ENCODE measurements around the gene DCXR. TPM values are rescaled to one million over a fixed set of nuclear protein-coding genes. Genes with fewer than 3 reads are reported as not detected.

The DCXR gene
- total RNA-seq, 6 experiments from 2014 or later, result 73.4 to 100 (median 84.8) TPM

DNA sequence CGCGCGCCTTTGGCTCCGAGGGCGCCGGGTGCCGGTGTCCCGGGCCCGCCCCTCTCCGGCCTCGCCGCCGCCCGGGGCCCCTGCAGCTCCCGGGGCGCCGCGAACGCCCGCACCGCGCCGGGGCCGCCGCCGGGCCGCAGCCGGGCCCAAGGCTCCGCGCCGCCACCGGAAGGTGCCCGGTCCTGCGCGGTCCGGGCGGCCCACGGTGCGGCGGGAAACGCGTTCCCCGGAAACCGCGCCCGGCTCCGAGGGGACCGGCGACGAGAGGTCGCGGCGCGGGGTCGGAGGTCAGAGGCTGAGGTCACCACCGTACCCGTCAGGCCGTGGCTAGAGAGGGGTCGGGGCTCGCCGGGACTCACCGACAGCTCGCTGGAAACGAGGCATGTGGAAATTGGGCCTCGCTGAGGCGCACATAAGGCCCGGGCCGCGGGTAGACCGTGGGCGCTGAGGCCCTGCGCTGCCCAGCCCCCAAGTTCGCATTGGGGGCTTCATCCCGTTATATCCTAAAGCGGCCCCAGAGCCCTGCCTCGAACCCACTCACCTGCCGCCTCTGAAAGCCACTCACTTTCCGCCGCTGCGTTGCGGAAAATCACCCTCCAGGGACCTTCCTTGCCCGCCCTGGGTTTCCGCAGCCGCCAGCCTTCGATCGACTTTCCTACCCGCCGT is 28.3 kb upstream of the DCXR start, which contains the start of gene DUS1L:
Gene DUS1L, minus strand, starts transcription at position 167 of the 666 bp plus-strand sequence. CDS start 745 bp downstream, outside the sequence.
- Mint-ChIP-seq H3K9me3 (no peaks in the 10 kb centered on the region), H3K4me3 (peak within 1 kb of the TSS; percentile 76), H3K27me3 (ENCODE audit: insufficient read depth) (peaks cover 4% of the 10 kb centered on the region; the same call in 1 of the 2 replicates), H3K4me1 (ENCODE audit: low read depth) (no peaks in the 10 kb centered on the region), H3K36me3 (ENCODE audit: low read depth) (no peaks in the 10 kb centered on the region), H3K27ac (peak within 1 kb of the TSS; percentile 56)
- TF ChIP-seq, protein P1, sequence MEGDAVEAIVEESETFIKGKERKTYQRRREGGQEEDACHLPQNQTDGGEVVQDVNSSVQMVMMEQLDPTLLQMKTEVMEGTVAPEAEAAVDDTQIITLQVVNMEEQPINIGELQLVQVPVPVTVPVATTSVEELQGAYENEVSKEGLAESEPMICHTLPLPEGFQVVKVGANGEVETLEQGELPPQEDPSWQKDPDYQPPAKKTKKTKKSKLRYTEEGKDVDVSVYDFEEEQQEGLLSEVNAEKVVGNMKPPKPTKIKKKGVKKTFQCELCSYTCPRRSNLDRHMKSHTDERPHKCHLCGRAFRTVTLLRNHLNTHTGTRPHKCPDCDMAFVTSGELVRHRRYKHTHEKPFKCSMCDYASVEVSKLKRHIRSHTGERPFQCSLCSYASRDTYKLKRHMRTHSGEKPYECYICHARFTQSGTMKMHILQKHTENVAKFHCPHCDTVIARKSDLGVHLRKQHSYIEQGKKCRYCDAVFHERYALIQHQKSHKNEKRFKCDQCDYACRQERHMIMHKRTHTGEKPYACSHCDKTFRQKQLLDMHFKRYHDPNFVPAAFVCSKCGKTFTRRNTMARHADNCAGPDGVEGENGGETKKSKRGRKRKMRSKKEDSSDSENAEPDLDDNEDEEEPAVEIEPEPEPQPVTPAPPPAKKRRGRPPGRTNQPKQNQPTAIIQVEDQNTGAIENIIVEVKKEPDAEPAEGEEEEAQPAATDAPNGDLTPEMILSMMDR (IDR thresholded peaks at IDR 0.05), result no peak
- no peak for DNase-seq

DNA sequence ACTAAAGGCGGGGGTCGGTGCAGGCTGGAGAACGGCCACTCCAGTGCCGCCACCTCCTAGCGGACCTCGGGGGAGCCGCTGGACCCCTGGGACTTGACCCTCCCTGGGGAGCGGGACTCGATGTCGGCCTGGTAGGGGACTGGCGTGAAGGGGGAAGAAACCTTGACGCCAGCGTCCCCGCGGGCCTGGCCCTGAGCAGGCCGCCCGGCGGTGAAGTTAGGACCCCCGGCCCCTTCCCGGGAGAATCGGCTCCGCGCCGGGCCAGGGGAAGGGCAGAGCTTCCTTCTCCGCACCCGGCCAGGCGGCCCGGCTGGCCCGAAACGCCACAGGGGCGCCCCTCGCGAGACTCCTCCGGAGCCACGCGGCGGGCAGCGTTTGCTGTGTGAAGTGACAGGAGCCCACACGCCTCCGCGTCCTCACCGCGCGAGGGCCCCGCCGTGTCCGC is 27.7 kb upstream of the DCXR start:
- no peak overlapping the region for H3K27ac Mint-ChIP-seq
- H3K4me1 Mint-ChIP-seq (ENCODE audit: low read depth), result no peaks in the 10 kb centered on the region
- no peak for DNase-seq
- H3K9me3 Mint-ChIP-seq, result no peaks in the 10 kb centered on the region
- peaks cover 5% of the 10 kb centered on the region; the same call in 1 of the 2 replicates for H3K27me3 Mint-ChIP-seq (ENCODE audit: insufficient read depth)
- H3K36me3 Mint-ChIP-seq (ENCODE audit: low read depth), result peaks cover 1% of the 10 kb centered on the region; the same call in 1 of the 2 replicates
- H3K4me3 Mint-ChIP-seq, result peak overlapping the region; percentile 76
- TF ChIP-seq, protein P1 (IDR thresholded peaks at IDR 0.05), result no peak

DNA sequence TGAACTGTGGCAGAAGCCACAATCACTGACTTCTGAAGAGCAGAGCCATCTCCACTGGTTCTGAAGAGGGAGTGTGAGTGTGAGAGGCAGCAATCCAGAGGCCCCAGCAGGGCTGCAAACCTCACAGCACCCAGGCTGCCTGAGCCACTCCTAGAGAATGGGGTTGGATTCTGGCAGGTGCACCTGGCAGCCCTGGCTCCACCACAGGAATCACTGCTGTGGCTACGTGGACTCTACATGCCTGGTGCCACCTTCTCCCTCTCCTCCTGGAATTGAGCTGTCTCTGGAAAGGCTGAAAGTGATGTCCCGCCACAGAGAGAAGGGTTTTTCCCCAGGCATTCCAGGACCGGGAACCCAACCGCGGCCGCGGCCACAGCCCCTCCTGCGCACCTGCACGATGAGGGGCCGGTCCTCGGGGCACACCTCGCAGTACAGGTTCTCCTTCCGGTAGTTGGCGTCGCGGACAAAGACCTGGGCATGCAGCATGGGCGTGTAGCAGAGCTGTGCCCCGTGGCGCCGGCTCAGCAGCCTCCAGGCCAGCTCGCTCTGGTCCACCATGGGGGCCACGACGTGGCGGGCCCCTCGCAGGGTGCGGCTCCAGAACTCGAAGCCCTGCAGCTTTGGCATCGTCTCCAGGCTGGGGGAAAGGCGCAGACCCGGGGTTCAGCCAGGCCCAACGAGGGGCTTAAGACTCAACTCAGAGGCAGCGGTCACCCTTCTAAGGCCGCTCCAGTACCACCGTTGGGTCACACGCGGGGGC is 27.1 kb upstream of the DCXR start:
- Mint-ChIP-seq H3K4me1 (ENCODE audit: low read depth) (no peaks in the 10 kb centered on the region), H3K4me3 (peak overlapping the region; percentile 76), H3K36me3 (ENCODE audit: low read depth) (peaks cover 4% of the 10 kb centered on the region; the same call in 1 of the 2 replicates), H3K9me3 (no peaks in the 10 kb centered on the region), H3K27me3 (ENCODE audit: insufficient read depth) (peaks cover 8% of the 10 kb centered on the region; the same call in 1 of the 2 replicates), H3K27ac (0 out of 2 replicates have a peak overlapping the region, but pooled peaks have one; percentile 7)
- no peak for DNase-seq
- TF ChIP-seq, protein P1 (IDR thresholded peaks at IDR 0.05), result no peak

DNA sequence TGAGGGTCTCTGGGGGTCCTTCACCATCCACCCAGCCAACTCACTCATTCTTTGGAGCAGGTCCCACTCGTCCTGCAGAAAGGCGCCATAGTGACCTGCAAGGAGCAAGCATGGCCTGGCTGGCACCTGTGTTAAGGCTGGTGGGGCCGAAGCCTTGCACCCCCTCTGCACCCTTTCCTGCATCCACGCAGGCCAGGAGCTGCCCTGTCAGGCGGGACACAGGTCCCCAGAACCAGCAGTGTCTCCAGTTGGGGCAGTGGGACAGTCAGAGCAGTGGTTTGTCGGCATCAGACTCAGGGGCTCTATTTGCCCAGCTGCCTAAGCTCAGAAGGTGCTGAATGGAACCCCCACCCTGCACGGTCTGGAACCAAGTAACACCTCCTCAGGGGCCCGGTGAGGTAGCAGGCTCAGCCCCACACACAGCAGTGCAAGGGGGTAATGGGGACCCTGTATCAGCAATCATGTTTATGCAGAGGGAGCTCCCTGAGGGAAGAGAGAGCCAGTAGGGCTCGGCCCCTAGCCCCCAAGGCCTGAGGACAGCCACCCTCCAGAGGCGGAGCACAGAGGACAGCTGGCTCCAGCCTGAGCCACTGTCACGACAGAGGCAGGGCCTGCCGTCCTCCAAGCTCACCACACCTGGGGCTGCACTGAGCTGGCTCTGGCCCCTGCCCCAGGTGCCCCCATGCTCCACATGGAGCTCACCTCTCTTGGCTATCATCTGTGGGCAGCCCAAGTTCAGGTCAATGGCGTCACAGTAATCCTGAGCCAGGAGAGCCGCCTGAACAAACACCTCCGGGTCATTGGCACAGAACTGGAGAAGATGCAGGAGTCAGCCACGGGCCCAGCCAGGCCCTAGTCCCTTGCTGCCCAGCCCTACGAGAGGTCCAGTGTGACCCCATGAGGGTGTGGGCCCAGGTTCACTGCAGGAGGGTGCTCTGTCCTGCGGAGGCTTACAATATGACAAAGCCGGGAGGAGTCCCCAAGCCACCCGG is 26.2 kb upstream of the DCXR start:
- peaks cover 4% of the 10 kb centered on the region; the same call in 1 of the 2 replicates for H3K36me3 Mint-ChIP-seq (ENCODE audit: low read depth)
- H3K9me3 Mint-ChIP-seq, result no peaks in the 10 kb centered on the region
- H3K4me3 Mint-ChIP-seq, result peak overlapping the region; percentile 76
- H3K4me1 Mint-ChIP-seq (ENCODE audit: low read depth), result no peaks in the 10 kb centered on the region
- peaks cover 8% of the 10 kb centered on the region; the same call in 1 of the 2 replicates for H3K27me3 Mint-ChIP-seq (ENCODE audit: insufficient read depth)
- TF ChIP-seq, protein P1 (IDR thresholded peaks at IDR 0.05), result no peak
- no peak overlapping the region for H3K27ac Mint-ChIP-seq
- DNase-seq, result no peak

DNA sequence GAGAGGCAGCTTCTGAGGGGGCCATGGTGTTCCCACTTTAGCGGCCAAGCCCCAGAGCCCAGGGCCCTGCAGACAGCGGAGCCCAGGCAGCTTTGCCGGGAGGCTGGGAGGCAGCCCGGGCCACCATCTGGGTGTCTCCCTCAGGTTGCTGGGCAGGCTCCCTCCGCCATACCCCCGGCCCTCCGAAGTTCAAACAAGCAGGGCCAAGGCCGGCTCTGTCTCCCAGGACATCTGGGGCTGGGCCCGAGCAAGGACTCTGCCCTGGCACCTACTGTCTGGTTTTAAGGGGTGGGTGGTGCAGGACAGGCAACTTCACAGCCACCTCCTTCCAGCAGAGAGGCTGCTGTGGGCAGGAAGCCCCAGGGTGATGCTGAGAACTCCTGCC is 25.5 kb upstream of the DCXR start:
- Mint-ChIP-seq H3K9me3 (no peaks in the 10 kb centered on the region), H3K4me1 (ENCODE audit: low read depth) (no peaks in the 10 kb centered on the region), H3K36me3 (ENCODE audit: low read depth) (peaks cover 4% of the 10 kb centered on the region; the same call in 1 of the 2 replicates), H3K27ac (no peak overlapping the region), H3K27me3 (ENCODE audit: insufficient read depth) (peaks cover 8% of the 10 kb centered on the region; the same call in 1 of the 2 replicates), H3K4me3 (no peak overlapping the region)
- DNase-seq, result no peak
- TF ChIP-seq, protein P1 (IDR thresholded peaks at IDR 0.05), result no peak
